ENCODE data around the gene GDF15.

DNA sequence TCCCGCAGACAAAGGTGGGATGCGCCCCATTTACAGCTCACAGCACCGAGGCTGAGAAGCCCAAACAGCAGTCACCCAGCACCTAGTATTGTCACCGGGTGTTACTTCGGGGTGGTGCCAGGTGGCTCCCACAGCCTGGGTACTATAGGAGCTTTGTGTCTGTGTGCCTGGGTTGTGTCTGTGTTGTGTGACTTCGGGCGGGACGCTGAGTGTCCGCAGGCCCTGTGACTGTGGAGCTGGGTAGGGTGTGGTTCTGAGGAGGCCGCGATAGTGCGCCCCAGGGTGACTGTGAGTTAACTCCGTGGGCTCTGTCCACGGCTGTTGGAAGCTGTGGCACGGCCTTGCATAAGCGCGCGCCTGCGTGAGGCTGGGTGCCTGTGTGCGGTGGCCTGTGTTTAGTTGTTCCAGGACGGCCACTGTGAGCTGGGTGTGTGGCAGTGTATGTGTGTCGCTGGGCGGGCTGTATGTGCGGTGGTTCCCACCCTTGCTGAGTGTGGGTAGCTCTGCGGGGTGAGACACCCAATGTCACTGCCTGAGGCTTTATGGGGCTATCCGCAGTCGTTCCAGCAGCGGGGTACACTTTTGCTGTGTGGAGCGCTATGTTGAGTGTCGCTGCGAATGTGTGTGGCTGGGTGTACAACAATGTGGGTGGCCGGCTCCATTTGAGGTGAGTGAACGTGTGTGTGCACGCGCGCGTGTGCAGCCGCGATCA is 32.7 kb downstream of the GDF15 start:
- TF ChIP-seq, protein P1, sequence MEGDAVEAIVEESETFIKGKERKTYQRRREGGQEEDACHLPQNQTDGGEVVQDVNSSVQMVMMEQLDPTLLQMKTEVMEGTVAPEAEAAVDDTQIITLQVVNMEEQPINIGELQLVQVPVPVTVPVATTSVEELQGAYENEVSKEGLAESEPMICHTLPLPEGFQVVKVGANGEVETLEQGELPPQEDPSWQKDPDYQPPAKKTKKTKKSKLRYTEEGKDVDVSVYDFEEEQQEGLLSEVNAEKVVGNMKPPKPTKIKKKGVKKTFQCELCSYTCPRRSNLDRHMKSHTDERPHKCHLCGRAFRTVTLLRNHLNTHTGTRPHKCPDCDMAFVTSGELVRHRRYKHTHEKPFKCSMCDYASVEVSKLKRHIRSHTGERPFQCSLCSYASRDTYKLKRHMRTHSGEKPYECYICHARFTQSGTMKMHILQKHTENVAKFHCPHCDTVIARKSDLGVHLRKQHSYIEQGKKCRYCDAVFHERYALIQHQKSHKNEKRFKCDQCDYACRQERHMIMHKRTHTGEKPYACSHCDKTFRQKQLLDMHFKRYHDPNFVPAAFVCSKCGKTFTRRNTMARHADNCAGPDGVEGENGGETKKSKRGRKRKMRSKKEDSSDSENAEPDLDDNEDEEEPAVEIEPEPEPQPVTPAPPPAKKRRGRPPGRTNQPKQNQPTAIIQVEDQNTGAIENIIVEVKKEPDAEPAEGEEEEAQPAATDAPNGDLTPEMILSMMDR (IDR thresholded peaks at IDR 0.05): no peak
- no peak for TF ChIP-seq EP300 (IDR thresholded peaks at IDR 0.05)
- no peak for TF ChIP-seq POLR2A (IDR thresholded peaks at IDR 0.05)
